Stimulated activated CD8-positive, alpha-beta memory T cell treated with anti-CD3 and anti-CD28 coated beads, Interleukin-2, amount 100 ng/mL, for 48 hours (primary cell): Measurements from ENCODE around the gene CDYL.

Experiments used
- DNase-seq, 2 donors: peaks; one replicate each; pipeline ENCODE4 v3.0.0-alpha.2; 2020; ENCODE audit warnings: low read depth in 2 of 2

The CDYL gene

DNA sequence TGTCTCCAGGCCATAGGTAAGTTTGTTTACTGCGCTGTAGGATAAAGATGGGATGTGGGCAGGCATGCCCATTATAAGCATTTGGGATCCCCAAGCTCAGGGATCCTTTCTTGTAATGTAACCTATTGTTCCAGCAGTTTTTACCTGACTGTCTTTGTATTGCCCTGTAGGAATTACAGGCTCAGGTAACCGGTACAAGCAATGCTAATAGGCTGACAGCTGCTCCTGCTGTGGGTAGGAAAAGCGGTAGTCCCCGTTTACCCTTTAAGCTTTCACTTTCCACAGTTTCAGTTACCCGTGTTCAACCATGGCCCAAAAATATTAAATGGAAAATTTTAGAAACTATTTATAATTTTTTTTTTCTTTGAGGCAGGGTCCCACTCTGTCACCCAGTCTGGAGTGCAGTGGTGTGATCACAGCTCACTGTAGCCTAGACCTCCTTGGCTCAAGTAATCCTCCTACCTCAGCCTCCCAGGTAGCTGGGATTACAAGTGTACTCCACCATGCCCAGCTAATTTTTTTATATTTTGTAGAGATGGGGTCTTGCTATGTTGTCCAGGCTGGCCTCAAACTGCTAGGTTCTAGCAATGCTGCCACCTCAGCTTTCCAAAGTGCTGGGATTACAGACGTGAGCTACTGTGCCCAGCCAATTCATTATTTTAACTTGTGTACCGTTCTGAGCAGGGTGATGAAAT, 108.6 kb downstream of the CDYL start:
- no peak for DNase-seq

DNA sequence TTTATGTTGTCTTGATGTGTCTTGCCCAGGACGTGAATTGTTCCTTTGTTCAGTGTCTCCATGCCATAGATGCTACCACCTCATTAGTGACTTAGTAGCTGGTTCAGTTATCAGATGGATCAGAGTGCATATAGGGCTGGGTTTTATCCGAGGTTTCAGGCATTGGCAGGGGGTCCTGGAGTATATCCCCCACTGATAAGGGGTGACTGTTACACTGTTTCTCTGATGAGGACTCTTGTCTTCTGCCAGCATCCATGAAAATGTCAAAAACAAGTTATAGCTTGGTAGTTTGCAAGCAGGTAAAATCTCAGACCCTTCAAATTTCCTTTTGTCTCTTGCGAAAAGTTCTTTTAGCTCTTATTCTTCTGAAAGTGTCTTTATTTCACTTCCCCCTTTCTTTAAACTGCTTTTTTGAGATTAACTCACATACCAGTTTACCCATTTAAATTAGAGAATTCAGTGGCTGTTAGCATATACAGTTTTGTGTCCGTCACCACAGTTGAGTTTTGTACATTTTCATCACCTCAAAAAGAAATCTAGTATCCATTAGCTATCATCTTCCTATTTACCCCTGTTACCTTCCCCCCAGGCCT, 109.2 kb downstream of the CDYL start:
- no peak for DNase-seq

DNA sequence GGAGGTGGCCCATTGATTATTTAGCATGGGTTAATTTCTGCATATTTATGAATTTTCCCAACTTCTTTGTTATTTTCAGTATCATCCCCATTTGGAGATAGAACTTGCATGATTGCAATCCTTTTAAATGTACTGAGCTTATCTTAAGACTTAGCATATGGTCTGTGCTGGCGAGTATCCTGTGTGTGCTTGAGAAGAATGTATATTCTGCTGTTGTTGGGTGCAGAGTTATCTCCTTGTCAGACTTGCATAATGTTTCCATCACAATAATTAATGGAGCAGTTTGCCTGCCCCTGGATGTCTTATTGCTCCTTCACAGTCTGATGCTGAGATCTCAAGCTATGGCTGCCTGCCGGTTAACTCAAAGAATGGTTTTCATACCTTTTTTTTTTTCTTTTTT, 112.6 kb downstream of the CDYL start:
- no peak for DNase-seq

DNA sequence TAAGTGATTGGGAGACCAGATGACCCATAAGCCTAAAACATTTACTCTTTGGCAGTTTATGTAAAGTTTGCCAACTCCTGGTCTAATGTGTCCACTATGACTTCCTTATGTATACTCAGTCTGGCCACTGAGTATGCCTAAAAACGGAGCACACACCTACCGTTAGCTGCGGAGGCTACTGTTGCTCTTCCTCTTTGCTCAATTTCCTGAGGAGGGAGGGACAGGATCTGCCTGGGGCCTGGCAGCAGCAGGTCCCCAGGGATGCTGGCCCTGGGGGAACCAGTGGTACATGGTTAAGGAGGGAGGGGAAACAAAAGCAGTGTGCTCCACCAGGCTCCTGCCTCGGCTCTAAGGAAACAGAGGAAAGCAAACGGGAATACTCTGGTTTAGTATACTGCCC, 113.5 kb downstream of the CDYL start:
- DNase-seq: no peak

DNA sequence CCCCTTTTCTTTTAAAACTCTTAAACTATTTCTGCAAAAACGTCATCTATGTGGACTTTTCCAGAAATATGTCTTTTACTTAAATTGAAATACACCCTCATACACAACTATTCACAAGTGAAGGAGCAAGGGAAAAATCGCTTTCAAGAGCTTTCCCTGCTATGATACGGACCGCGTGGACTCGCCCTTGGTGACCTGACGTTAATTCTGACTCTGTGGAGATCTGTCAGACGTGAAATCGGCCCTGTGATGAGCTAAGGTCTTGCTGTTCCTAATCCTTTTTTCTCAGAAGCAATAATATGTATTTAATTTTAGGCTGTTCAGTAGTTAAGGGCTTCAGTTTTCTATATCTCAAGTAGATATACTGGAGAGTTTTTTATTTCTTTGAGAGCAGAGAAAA, 114.0 kb downstream of the CDYL start:
- DNase-seq: no peak

DNA sequence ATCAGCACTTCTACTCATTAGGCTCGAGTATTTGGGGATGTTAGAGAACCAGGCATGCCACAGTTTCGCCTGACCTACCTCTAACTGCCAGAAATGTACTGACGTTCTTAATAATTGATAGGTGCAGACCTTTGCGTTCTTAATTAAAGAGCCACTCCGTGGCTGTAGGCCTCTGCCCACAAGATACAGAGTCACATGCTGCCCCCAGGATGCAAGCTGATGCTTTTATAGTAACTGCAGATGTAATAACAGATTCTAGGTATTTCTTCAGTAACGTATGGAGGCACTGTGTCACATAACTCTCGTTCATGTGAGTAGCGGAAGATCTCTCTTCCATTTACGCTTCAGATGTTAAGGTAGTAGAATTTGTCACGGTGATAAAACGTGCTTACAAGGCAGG, 114.4 kb downstream of the CDYL start:
- no peak for DNase-seq

DNA sequence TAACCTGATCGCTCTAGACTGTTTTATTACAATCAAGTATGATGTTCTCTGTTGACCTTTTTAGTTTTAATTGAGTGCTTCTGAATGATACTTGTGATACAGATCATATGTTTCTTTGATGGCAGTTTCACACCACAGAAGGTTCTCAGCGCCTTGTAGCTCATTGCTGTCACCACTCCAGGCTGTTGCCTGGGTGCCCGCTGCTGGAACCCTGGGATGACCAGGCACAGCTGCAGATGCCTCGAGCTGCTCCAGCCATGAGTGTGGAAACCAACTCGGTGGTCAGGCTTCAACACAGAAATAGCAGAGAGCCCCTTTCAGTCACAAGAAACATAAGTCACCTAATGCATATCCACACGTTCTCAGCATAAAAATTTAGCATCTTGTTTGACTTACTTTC, 114.9 kb downstream of the CDYL start:
- DNase-seq: no peak

DNA sequence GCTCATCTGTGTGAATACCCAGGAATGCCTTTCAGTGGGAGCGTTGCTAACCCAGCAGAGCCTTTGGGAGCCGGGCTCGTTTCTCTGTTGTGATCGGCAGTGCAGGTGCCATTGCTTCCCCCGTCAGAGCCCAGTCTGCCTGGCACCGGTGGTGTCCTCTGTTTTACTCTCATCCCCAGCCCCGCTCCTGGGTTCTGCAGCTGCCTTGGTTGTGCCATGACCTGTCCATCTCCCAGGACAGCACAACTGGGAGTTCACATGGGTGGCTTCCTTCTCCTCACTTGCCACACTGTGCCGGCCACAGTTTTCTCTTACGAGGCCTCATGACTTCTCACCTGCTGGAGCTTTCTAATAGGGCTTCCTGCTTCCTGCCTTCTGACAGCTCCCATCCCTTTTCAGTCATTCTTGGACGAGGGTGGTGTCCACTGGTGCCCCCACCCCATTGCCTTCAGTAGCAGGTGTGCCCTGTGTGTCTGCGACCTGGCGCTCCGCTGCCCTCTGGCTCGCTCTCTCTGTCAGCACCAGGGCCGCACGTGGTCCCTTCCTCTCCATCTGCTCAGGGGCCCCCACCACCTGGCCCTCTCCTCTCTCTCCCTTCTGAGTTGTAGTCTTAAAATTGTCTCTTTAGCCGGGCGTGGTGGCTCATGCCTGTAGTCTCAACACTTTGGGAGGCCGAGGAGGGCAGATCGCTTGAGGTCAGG, 116.7 kb downstream of the CDYL start:
- DNase-seq: no peak

DNA sequence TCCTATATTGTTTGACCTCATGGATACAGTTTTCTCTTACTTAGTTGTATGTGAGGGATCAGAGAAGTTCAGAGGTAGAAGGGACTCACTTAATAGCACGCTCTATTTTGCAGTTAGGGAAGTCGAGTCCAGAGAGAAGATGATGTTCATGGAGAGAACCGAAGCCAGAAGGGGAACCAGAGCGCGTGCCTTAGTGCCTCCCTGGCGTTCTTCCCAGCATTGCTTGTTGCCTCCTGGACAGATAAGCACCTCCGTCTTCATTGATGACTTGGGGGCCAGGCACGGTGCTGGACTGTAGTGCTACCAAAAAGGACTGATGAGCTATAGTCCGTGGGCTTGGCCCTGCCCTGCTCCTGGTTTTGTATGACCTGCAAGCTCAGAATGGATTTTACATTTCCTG, 117.8 kb downstream of the CDYL start:
- DNase-seq: no peak

DNA sequence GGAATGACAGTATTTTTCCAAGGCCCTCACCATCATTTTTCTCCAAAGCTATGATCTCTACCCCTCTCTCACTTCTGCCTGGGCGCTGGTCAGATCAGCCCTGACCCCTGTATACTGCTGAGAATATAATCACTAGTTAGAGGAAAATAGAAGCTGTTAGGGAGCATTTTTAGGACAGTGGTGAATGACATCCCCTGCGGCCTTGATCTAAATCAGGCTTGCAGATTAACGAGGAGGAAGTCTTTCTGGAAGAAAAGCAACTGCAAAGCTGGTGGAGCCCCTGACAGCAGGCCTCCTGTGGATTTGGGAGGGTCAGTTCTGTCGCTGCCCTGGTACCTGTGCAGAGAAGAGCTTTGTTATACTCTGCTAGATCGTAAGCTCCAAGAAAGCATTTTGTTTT, 119.8 kb downstream of the CDYL start:
- DNase-seq: no peak

DNA sequence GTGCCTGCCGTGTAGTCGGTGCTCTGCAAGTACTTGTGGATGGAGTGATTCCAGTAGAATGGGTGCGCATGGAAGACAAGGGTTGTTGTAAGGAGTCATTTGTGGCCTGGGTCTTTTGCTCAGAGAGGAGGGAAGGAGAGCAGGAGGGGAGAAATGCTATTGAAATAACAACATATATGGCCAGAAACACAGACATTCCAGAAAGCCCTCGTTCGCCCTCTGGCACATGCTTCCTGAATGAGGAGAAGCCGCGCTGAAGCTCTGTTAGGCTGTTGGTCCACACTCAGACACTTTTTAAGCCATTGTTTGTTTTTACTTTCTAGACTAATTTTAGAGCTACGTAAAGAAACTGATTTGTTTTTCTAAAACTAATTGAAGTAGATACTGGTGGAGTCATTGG, 120.2 kb downstream of the CDYL start:
- no peak for DNase-seq

DNA sequence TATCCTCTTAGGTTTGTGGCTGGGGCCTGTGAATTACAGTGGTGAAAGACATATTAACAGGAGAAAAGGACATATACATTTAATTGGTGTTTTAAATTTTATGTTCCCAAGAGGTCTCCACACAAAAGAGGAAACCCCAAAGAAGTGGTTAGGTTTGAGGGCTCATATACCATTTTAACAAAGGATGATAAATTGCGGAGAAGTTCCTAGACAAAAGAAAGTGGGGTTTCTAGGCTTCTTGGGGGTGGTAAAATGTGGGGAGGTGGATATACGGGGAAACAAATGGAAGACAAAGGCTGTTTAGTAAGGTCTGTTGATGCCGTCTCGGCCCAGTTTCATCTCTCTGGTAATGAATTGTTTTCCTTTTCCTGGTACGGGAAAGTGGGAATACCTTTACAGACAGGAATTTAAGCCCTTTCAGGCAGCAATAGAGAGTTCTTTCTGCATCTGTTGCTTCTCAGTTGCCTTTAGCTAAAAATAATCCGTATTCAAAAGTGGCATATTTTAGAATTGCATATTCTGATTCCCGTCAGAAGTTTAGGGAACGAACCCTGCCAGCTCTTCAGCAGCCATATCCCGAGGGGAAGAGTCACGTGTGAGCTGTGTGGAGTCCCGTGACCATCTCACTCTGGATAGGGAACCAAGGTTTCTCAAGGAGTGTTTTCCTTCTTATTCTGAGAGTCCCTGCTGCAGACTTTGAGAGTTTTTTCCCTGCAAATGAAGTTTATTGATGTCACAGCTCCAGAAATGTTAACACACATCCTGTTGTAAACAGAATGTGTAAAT, 123.2 kb downstream of the CDYL start:
- no peak for DNase-seq

DNA sequence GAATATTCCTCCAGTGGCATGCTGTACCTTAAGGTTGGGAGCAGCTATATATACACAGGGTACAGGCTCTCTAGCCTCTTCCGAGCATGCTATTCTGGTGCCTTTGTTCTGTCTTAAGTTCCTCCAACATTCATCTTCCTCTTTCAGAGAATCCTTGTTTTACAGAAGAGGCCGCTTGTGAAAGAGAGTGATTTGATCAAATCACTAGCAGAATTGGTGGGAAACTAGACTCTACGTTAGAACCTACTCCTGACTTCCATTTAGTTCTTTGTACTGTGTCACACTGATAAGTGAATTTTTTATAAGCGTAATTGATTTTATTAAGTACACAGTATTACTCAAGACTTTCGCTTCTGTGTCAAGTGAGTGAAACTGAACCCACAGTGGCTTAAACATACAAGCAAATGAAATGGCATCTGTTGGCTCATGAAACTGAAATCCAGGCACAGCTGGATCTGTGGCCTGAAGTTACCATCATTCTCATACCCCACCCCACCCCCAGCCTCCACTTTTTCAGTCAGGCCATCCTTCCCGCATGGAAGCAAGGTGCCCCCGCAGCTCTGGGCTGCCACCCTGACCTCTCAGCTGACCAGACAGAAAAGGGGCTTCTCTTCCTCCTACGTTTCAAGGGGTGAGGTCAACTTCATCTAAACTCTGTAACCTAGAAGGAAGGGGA, 125.3 kb downstream of the CDYL start:
- DNase-seq: no peak

DNA sequence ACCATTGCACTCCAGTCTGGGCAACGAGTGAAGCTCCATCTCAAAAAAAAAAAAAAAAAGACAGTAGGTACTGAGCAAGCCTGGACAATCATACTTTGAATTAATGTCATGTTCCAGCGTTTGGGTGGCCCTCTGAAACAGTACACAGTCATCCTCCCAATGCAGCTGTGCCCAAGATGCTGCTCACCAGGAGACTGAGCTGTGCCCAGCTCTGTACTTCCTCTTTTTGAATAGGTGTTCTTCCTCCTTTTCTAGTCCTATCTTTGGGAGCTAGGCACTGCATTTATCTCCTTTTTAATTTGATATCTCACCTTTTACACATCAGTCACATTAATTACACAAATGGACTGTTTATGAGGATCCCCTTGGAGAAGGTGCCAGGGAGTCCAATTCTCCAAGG, 126.2 kb downstream of the CDYL start:
- no peak for DNase-seq

DNA sequence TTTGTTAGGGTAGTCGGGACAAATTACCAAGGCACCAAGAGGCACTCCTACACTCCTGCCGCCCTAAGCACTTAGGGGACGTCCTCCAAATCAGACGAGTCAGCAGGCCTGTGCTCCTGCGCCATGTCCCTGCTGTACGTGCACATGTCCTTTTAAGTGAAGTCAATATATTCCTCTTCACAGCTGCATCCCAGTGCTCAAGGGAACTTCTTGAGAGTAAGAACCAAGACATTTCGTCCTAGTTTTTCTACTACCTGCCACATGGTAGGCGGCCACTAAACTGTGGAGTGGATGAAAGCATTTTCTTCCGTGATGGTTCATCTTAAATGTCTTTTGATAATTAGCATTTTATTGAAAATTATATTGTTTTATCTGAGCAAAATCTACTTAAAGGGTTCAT, 126.9 kb downstream of the CDYL start:
- DNase-seq: no peak

DNA sequence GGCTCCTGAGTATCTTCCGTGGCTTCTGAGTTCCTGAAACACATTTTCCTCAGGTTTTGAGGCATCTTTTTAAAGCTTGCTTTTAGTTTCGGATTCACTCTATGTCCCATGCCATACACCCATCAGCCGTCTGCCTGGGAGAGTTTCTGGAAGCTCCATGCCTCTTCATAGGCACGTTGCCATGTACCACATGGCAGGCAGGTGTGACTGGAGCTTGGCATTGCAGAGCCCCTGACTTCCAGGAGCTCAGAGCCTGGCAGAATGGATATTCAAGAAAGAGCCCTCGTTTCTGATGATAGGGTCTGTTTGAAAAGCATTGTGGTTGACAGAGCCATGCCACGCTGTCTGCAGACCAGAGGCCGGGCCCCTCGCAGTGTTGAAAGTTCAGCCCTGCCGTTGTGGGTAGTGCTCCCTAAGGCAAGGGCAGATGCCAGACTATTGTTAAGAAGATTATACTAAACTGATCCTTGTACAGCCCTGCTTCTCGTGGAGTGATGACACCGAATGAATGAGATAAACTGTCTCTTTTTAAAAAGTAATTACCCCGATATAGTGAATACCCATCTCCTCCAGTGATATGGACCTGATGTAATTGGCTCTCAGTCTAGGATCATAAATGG, 127.7 kb downstream of the CDYL start:
- DNase-seq: no peak

DNA sequence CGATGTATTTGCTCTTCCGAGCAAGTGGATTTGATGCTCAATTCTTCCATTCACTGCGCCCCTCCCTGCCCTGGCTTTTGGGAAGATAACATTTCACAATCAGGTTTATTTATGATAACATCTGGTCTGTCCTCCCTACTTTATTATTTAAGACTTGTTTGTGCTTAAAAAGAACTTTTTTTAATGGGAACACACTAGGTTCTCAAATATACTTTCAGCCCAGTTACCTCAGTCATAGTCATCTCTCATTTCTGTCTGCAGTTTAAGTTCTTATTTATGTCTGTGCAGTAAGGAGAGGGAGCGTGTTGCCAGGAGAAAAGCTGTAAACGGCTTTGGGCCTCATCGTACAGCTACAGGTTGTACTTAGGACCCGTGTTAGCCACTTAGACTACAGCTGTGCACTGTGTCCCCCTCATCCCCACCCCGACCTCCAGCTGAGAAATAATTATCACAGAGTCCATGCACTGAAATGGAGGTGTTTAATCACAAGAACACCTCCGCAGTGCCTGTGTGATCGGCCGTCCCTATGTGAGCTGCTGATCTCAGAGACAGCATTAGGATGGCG, 128.3 kb downstream of the CDYL start:
- DNase-seq: no peak

DNA sequence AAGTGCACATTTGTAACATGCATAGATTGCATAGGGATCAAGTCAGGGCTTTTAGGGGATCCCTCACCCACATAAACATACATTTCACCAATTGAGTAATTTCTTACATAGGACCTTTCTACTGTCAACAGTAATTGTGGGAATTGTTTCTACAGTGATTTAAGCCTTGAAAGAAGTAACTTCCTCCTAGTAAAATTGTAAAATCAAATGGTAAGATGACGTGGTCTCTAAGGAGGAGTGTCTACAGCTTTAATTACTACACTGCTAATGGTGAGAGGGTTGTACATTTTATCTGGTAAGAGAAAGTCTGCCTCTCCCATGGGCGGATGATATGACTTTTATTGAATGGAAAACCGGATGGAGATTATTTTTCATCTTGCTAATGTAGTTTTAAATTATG, 129.6 kb downstream of the CDYL start:
- DNase-seq: no peak

DNA sequence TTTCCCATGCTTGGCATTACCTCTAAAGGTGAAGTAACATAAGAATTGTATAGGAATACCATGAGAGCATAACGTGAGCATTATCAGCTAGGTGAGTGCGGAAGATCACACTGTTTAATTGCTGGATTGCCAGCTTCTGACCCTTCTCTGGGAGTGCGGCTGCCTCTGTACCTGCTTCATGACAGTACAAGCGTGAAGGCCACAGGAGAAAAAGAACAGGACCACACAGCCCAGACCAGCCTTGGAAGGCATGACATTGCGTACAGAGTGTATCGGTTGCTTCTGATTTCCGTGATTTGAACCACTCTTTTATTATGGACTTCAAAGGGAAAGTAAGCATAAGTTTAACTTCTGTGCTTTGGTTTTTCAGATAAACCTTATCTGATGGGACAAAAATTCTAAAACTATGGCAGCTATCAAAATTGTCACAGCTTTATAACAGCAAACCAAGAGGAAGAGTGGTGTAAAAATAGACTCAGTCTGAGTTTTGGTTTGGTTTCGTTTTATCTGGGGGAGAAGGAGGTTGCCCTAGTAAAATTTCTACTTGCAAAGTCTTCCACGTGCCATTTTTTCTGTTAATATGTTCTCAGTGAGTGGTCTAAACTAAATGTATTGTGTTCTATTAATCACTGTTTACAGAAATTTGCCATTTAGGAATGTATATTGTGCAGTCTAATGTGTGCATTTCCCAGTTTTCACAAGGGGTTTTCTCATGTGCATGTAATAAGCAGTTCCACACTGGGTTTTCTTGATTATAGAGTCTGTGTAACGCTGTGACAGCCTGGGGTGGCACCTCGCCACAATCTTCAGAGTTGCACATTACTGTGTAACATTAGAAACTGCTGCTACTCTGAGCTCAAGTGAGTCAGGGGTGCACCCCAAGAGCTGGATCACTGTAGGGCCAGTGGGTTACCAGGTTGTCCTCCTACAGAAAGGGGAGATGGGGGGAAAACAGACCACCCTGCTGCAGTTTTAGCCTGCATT, 130.4 kb downstream of the CDYL start:
- DNase-seq: no peak

DNA sequence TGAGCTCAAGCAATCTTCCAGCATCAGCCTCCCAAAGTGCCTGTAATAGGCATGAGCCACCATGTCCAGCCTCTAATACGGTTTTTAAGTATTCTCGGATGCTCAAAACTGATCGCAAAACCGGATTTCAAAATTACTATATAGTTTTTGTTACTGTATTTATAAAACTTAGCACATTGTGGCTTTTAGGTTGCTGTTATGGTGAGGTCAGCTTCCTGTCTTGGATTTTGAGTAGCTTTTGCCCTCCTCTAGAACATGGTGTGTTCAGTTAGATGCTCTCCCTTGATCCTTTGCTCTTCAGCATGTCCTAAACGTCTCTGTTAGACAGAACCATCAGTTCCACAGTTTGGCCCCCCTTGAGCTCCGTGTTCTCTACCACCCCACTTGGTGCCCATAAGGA, 131.4 kb downstream of the CDYL start:
- DNase-seq: no peak
